AG04449 (cell line): ENCODE results near the gene CCR9.

ENCODE experiments used
- CTCF ChIA-PET: fragments of 350-600 bp; formaldehyde crosslinking; extraction: SDS; loops from one replicate; lab custom pipeline; 2021; ENCODE audit warnings: antibody characterized with exemption; lab: Yijun Ruan, JAX
- POLR2A ChIA-PET: fragments of 400-600, 350-600 bp; formaldehyde crosslinking; extraction: SDS; loops from one replicate; lab custom pipeline; 2020; ENCODE audit warnings: antibody characterized with exemption, inconsistent platforms; lab: Yijun Ruan, JAX
- DNase-seq: peaks from one replicate; pipeline ENCODE4 v3.0.0-alpha.2; 2010; ENCODE audit warnings: low read depth, low spot score
- H3K4me3 ChIP-seq: 2 replicates; pipeline ENCODE4 v1.5.1; 2011; ENCODE audit warnings: low read depth, mild to moderate bottlenecking, control low read depth, low read length
- TF ChIP-seq, protein P1 (sequence below): IDR thresholded peaks from one replicate; pipeline ENCODE4 v1.5.1; 2011; ENCODE audit warnings: mild to moderate bottlenecking, moderate library complexity, low read length, control low read depth, inconsistent platforms; ENCODE audit not compliant: insufficient read depth; ENCODE audit errors: missing control alignments

The CCR9 gene

DNA sequence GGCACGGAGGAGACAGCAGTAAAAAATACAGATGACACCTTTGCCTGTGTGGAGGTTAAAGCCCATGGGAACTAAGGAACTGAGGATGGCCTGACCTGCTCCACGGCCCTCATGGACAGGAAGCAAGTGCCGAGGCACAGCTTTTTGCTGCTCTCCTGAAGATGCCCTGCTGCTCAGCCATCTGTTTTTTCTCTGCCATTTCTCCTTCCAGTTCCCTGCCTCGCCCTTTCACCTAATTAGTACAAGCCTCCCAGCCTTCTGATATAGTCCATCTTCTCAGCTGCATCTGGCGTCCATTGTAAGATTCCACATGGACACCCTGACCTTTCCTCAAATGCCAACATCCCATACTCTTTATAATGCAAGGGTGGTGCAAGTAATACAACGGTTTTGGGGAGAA, 45.2 kb downstream of the CCR9 start:
- no peak for DNase-seq
- POLR2A ChIA-PET, result no interaction called here
- TF ChIP-seq, protein P1, sequence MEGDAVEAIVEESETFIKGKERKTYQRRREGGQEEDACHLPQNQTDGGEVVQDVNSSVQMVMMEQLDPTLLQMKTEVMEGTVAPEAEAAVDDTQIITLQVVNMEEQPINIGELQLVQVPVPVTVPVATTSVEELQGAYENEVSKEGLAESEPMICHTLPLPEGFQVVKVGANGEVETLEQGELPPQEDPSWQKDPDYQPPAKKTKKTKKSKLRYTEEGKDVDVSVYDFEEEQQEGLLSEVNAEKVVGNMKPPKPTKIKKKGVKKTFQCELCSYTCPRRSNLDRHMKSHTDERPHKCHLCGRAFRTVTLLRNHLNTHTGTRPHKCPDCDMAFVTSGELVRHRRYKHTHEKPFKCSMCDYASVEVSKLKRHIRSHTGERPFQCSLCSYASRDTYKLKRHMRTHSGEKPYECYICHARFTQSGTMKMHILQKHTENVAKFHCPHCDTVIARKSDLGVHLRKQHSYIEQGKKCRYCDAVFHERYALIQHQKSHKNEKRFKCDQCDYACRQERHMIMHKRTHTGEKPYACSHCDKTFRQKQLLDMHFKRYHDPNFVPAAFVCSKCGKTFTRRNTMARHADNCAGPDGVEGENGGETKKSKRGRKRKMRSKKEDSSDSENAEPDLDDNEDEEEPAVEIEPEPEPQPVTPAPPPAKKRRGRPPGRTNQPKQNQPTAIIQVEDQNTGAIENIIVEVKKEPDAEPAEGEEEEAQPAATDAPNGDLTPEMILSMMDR, result no peak
- CTCF ChIA-PET, result interaction anchor here (1.0 to 36.2 kb wide), 13 partner anchors 8 to 422 kb away, joined by 3 to 918 read pairs (median 5); no protein-coding TSS in a partner anchor
- H3K4me3 ChIP-seq, result no peak overlapping the region

DNA sequence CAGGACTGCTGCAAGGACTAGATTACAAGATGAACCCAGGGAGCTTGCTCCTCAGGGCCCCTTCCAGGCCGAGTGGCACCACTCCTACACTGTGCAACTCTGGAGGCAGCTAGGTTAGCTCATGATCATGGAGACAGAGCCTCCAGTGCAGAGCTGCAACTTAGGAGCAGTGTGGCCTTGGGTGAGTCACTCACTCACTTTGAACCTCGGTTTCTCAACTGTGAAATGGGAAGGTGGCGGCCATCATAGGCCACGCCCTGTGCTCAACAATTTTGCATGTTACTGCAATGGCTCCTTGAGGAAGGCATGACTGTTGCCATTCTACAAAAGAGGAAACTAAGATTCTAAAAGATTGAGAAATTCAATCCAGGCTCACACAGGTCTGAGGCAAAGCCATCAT, 45.8 kb downstream of the CCR9 start:
- POLR2A ChIA-PET, result no interaction called here
- no peak overlapping the region for H3K4me3 ChIP-seq
- CTCF ChIA-PET, result interaction anchor here (1.0 to 36.2 kb wide), 10 partner anchors 9 to 422 kb away, joined by 3 to 918 read pairs (median 15); no protein-coding TSS in a partner anchor
- no peak for DNase-seq
- TF ChIP-seq, protein P1, result no peak

DNA sequence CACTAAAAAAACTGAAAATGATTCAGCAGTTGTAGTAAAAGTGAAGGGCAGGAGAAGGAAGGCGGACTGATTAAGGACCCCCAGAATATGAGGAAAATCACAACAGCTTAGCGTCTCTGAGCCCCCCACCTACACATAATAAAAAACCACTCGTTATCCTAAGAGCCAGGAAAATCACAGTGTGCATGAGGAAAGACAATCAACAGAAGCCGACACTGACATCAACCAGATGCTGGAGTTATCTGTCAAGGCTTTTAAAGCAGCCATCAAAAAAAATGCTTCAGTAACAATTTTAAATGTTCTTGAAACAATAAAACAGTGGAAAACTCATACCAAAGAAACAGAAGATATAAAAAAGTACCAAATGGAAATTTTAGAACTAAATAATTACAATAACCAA, 47.2 kb downstream of the CCR9 start:
- CTCF ChIA-PET, result interaction anchor here (0.9 to 36.2 kb wide), 4 partner anchors 10 to 172 kb away, joined by 3 to 918 read pairs (median 18); partner anchors contain the start of gene CXCR6
- POLR2A ChIA-PET, result no interaction called here
- no peak for DNase-seq
- no peak overlapping the region for H3K4me3 ChIP-seq
- TF ChIP-seq, protein P1, result no peak

DNA sequence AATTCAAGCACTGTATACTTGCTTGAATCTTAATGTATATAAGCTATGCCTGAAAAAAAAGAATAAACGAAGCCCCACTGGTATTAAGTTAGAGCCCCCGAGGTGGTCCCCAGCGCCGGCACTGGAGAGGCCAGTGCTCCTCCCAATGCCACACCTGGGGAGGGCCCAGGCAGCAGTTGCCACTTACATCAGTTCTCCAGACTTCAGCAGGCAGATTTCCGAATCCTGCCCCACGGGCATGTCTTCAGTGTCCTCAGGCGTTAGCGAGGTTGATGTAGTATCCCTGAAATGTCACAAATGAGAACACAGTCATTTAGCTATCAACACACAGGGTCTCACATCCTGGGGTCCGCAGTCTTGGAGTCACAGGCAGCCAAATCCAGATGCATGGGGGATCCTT, 49.9 kb downstream of the CCR9 start:
- DNase-seq, result no peak
- ChIA-PET POLR2A (no interaction called here), CTCF (interaction anchor here (1.1 to 36.2 kb wide), 9 partner anchors 8 to 277 kb away, joined by 3 to 918 read pairs (median 13); no protein-coding TSS in a partner anchor)
- no peak overlapping the region for H3K4me3 ChIP-seq
- TF ChIP-seq, protein P1, result no peak

DNA sequence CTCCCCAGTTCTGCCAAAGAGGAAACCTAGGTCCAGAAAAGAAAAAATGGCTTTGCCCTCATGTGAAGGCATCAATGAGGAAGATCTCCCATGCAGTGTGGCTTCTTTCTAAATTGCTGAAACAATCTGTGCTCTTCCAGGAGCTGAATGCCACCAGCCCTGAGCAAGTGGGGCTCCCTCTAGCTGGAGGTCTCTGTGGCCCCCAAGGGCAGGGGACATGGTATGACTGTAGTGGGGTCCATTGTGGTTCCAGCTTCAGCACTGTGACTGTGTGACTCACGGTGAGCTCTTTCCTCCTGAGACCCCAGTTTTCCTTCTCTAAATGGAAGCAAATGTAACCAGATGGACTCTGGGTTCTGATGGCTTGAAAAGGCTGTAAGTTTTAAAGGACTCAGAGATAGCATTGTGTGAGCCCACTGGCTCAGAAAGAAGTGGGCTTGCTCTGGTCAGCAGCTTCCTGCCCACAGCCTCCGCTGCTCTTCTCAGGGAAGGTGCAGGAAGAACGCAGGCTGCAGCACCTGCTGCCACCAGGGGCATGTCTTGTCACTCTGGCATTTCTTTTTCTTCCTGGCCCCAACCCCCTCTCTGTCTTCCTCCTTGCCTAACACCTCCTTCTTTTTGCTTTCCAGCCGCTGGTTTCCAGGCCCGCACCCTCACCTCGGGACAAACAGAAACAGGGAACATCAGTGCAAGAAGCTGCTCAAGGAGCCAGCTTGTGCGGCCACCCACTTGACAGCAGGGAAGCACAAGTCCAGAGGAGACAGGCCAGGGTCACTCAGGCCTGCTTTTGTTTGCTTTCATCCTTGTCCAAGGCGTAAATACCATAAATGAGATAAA, 51.1 kb downstream of the CCR9 start:
- no peak overlapping the region for H3K4me3 ChIP-seq
- ChIA-PET CTCF (interaction anchor here (0.7 to 36.2 kb wide), 21 partner anchors 9 to 505 kb away, joined by 3 to 918 read pairs (median 6); no protein-coding TSS in a partner anchor), POLR2A (no interaction called here)
- no peak for DNase-seq
- TF ChIP-seq, protein P1, result no peak

DNA sequence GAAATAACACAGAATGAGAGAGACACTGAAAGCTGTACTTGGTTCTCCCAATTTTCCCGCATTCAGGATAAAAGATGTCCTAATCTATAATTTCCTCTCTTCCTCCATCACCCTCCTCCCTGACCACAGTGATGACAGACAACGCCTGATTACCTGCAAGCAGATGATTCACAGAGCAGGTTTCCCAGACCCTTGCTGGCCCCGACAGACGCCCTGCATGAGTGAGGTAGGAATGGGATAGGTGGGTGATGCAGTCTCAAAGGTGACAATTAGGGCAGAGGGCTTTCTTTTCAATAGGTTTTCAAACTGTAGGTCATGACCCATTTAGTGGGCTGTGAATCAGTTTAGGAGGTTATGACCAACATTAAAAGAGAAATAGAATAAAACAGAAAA, 51.7 kb downstream of the CCR9 start:
- POLR2A ChIA-PET, result no interaction called here
- TF ChIP-seq, protein P1, result no peak
- CTCF ChIA-PET, result interaction anchor here (0.7 to 36.2 kb wide), 38 partner anchors 9 to 504 kb away, joined by 3 to 918 read pairs (median 6); no protein-coding TSS in a partner anchor
- no peak for DNase-seq
- no peak overlapping the region for H3K4me3 ChIP-seq
